ENCODE measurements around the gene MAP3K13.

MAP3K13 gene

DNA sequence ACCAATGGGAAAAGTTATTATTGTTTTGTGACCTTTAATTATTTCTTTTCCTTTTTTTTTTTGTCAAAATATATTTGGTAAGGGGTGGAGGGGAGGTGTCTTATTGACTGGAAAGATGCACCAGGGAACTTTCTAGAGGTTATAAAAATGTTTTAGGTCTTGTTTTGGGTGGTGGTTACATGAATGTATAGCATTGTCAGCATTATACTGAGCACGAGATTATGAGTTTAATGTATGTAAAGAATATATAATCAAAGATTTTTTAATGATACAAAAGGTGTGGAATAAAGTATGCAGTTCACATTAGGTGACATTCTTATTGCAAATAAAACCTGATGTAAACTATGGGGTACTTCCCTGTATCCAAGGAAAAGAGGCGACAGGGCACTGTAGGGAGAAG is 23.0 kb upstream of the MAP3K13 start:
- Histone ChIP-seq H3K27ac (ENCODE audit: low read depth, low read length) (no peak overlapping the region), H3K4me3 (ENCODE audit: insufficient read depth, low read length, poor library complexity, severe bottlenecking) (no peak overlapping the region), H3K36me3 (ENCODE audit: low read length) (no peaks in the 10 kb centered on the region), H3K9ac (ENCODE audit: low read length) (no peak overlapping the region), H3K9me2 (replicated peaks; ENCODE audit: insufficient read depth, low read length) (no peaks in the 10 kb centered on the region), H3K4me2 (ENCODE audit: low read depth, low read length, poor library complexity, severe bottlenecking) (no peak overlapping the region), H3K9me3 (ENCODE audit: insufficient read depth, low read length) (no peaks in the 10 kb centered on the region), H4K20me1 (ENCODE audit: low read depth, low read length) (no peaks in the 10 kb centered on the region), H3K27me3 (ENCODE audit: low read length) (no peaks in the 10 kb centered on the region), H2AFZ (ENCODE audit: low read depth, low read length, severe bottlenecking) (no peak overlapping the region), H3F3A (ENCODE audit: insufficient read depth) (no peaks in the 10 kb centered on the region), H3K79me2 (ENCODE audit: insufficient read depth, low read length) (no peaks in the 10 kb centered on the region)
- TF ChIP-seq, protein P1, sequence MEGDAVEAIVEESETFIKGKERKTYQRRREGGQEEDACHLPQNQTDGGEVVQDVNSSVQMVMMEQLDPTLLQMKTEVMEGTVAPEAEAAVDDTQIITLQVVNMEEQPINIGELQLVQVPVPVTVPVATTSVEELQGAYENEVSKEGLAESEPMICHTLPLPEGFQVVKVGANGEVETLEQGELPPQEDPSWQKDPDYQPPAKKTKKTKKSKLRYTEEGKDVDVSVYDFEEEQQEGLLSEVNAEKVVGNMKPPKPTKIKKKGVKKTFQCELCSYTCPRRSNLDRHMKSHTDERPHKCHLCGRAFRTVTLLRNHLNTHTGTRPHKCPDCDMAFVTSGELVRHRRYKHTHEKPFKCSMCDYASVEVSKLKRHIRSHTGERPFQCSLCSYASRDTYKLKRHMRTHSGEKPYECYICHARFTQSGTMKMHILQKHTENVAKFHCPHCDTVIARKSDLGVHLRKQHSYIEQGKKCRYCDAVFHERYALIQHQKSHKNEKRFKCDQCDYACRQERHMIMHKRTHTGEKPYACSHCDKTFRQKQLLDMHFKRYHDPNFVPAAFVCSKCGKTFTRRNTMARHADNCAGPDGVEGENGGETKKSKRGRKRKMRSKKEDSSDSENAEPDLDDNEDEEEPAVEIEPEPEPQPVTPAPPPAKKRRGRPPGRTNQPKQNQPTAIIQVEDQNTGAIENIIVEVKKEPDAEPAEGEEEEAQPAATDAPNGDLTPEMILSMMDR (IDR thresholded peaks at IDR 0.05; ENCODE audit: insufficient read depth, low read length, poor library complexity, severe bottlenecking), result no peak
- TF ChIP-seq EZH2phosphoT487 (conservative IDR thresholded peaks at IDR 0.05; ENCODE audit: low read length), result no peak

GRCh38 chr3:185340751-185341150 is 22.2 kb upstream of the MAP3K13 start:
- no peak overlapping the region for H3K4me3 ChIP-seq (ENCODE audit: insufficient read depth, low read length, poor library complexity, severe bottlenecking)
- H3F3A ChIP-seq (ENCODE audit: insufficient read depth), result no peaks in the 10 kb centered on the region
- no peaks in the 10 kb centered on the region for H3K36me3 ChIP-seq (ENCODE audit: low read length)
- TF ChIP-seq EZH2phosphoT487 (conservative IDR thresholded peaks at IDR 0.05; ENCODE audit: low read length), result no peak
- TF ChIP-seq, protein P1 (IDR thresholded peaks at IDR 0.05; ENCODE audit: insufficient read depth, low read length, poor library complexity, severe bottlenecking), result no peak
- no peak overlapping the region for H3K9ac ChIP-seq (ENCODE audit: low read length)
- no peaks in the 10 kb centered on the region for H3K9me2 ChIP-seq (replicated peaks; ENCODE audit: insufficient read depth, low read length)
- H2AFZ ChIP-seq (ENCODE audit: low read depth, low read length, severe bottlenecking), result no peak overlapping the region
- H3K4me2 ChIP-seq (ENCODE audit: low read depth, low read length, poor library complexity, severe bottlenecking), result no peak overlapping the region
- no peaks in the 10 kb centered on the region for H3K79me2 ChIP-seq (ENCODE audit: insufficient read depth, low read length)
- H3K27me3 ChIP-seq (ENCODE audit: low read length), result no peaks in the 10 kb centered on the region
- H3K9me3 ChIP-seq (ENCODE audit: insufficient read depth, low read length), result no peaks in the 10 kb centered on the region
- no peaks in the 10 kb centered on the region for H4K20me1 ChIP-seq (ENCODE audit: low read depth, low read length)
- H3K27ac ChIP-seq (ENCODE audit: low read depth, low read length), result no peak overlapping the region

GRCh38 chr3:185341616-185342458 is 21.1 kb upstream of the MAP3K13 start:
- Histone ChIP-seq H3K9me2 (replicated peaks; ENCODE audit: insufficient read depth, low read length) (no peaks in the 10 kb centered on the region), H3K79me2 (ENCODE audit: insufficient read depth, low read length) (no peaks in the 10 kb centered on the region), H2AFZ (ENCODE audit: low read depth, low read length, severe bottlenecking) (no peak overlapping the region), H3K9ac (ENCODE audit: low read length) (no peak overlapping the region), H4K20me1 (ENCODE audit: low read depth, low read length) (no peaks in the 10 kb centered on the region), H3K4me3 (ENCODE audit: insufficient read depth, low read length, poor library complexity, severe bottlenecking) (no peak overlapping the region), H3K36me3 (ENCODE audit: low read length) (no peaks in the 10 kb centered on the region), H3K27me3 (ENCODE audit: low read length) (no peaks in the 10 kb centered on the region), H3K4me2 (ENCODE audit: low read depth, low read length, poor library complexity, severe bottlenecking) (no peak overlapping the region), H3K27ac (ENCODE audit: low read depth, low read length) (no peak overlapping the region), H3F3A (ENCODE audit: insufficient read depth) (no peaks in the 10 kb centered on the region), H3K9me3 (ENCODE audit: insufficient read depth, low read length) (no peaks in the 10 kb centered on the region)
- no peak for TF ChIP-seq EZH2phosphoT487 (conservative IDR thresholded peaks at IDR 0.05; ENCODE audit: low read length)
- TF ChIP-seq, protein P1 (IDR thresholded peaks at IDR 0.05; ENCODE audit: insufficient read depth, low read length, poor library complexity, severe bottlenecking), result no peak
